MM.1S (cell line): ENCODE measurements around the gene CFAP61.
A peak's percentile ranks its signal among the peaks of the same experiment; 100 is the strongest.

ENCODE experiments used
- DNase-seq: peaks from one replicate; pipeline ENCODE4 v3.0.0-alpha.2; 2015
- H2AFZ ChIP-seq: fragments of 300-600 bp; sonication (generic); 2 replicates; pipeline ENCODE4 v1.6.0; 2016; ENCODE audit warnings: antibody characterized with exemption, low read length
- H3F3A ChIP-seq: fragments of 300-600 bp; sonication (generic); 2 replicates; pipeline ENCODE4 v1.6.1; 2016; ENCODE audit warnings: mild to moderate bottlenecking, antibody characterized with exemption, low read length, moderate library complexity, mixed read lengths; ENCODE audit not compliant: insufficient read depth
- H3K27ac ChIP-seq: fragments of 300-600 bp; sonication (generic); 2 replicates; pipeline ENCODE4 v1.5.1; 2016; ENCODE audit warnings: mild to moderate bottlenecking, low read length
- H3K27me3 ChIP-seq: fragments of 300-600 bp; sonication (generic); replicated peaks from 2 replicates; pipeline ENCODE4 v1.6.0; 2016; ENCODE audit warnings: low read length; ENCODE audit not compliant: insufficient read depth
- H3K36me3 ChIP-seq: fragments of 300-600 bp; sonication (generic); replicated peaks from 2 replicates; pipeline ENCODE4 v1.6.1; 2016; ENCODE audit warnings: mild to moderate bottlenecking, low read length, mixed read lengths; ENCODE audit not compliant: insufficient read depth
- H3K4me1 ChIP-seq: fragments of 300-600 bp; sonication (generic); 2 replicates; pipeline ENCODE4 v1.6.1; 2016; ENCODE audit warnings: low read length, mixed read lengths
- H3K4me2 ChIP-seq: fragments of 300-600 bp; sonication (generic); 2 replicates; pipeline ENCODE4 v1.6.0; 2016; ENCODE audit warnings: low read depth, low read length
- H3K4me3 ChIP-seq: fragments of 300-600 bp; sonication (generic); 2 replicates; pipeline ENCODE4 v1.5.1; 2016; ENCODE audit warnings: low read length, mixed read lengths
- H3K79me2 ChIP-seq: fragments of 300-600 bp; sonication (generic); 2 replicates; pipeline ENCODE4 v1.6.1; 2016; ENCODE audit warnings: mixed run types, low read length, mixed read lengths
- H3K9ac ChIP-seq: fragments of 300-600 bp; sonication (generic); 2 replicates; pipeline ENCODE4 v1.6.1; 2016; ENCODE audit warnings: low read length, mixed read lengths
- H3K9me2 ChIP-seq: fragments of 300-600 bp; sonication (generic); replicated peaks from 2 replicates; pipeline ENCODE4 v1.6.1; 2016; ENCODE audit warnings: mild to moderate bottlenecking, low read length, mixed read lengths; ENCODE audit not compliant: insufficient read depth
- H3K9me3 ChIP-seq: fragments of 300-600 bp; sonication (generic); replicated peaks from 2 replicates; pipeline ENCODE4 v1.6.1; 2016; ENCODE audit warnings: mild to moderate bottlenecking, low read length, mixed read lengths; ENCODE audit not compliant: insufficient read depth
- H4K20me1 ChIP-seq: fragments of 300-600 bp; sonication (generic); 2 replicates; pipeline ENCODE4 v1.6.1; 2016; ENCODE audit warnings: mild to moderate bottlenecking, low read length, moderate library complexity, mixed read lengths; ENCODE audit not compliant: insufficient read depth
- CTCF ChIP-seq: fragments of 300-600 bp; sonication (generic); IDR thresholded peaks from 2 replicates; pipeline ENCODE4 v1.5.1; 2016; ENCODE audit warnings: antibody characterized with exemption, low read length, mixed read lengths
- EZH2 ChIP-seq: fragments of 300-600 bp; sonication (generic); optimal IDR thresholded peaks from 2 replicates; pipeline ENCODE3; 2017; ENCODE audit warnings: low read depth, mild to moderate bottlenecking, antibody characterized with exemption, low read length, mixed read lengths
- EZH2phosphoT487 ChIP-seq: fragments of 300-600 bp; sonication (generic); IDR thresholded peaks from 2 replicates; pipeline ENCODE4 v1.6.1; 2018; ENCODE audit warnings: antibody characterized with exemption, low read length

CFAP61 gene

GRCh38 chr20:20334489-20334888 is 282.2 kb downstream of the CFAP61 start:
- peak overlapping the region; percentile 86 for H3K4me2 ChIP-seq
- no peak for TF ChIP-seq EZH2
- TF ChIP-seq EZH2phosphoT487: no peak
- no peak for TF ChIP-seq CTCF
- H3K4me1 ChIP-seq: peaks cover 18% of the 10 kb centered on the region
- H3K4me3 ChIP-seq: peak overlapping the region; percentile 63
- H2AFZ ChIP-seq: peak overlapping the region; percentile 71
- H3K27ac ChIP-seq: peak overlapping the region; percentile 78
- H3K9me3 ChIP-seq: no peaks in the 10 kb centered on the region
- H3K9me2 ChIP-seq: no peaks in the 10 kb centered on the region
- H4K20me1 ChIP-seq: no peaks in the 10 kb centered on the region
- H3F3A ChIP-seq: peaks cover 7% of the 10 kb centered on the region
- H3K9ac ChIP-seq: peak overlapping the region; percentile 42
- H3K79me2 ChIP-seq: no peaks in the 10 kb centered on the region
- no peaks in the 10 kb centered on the region for H3K27me3 ChIP-seq
- peak; percentile 94 for DNase-seq
- no peaks in the 10 kb centered on the region for H3K36me3 ChIP-seq

DNA sequence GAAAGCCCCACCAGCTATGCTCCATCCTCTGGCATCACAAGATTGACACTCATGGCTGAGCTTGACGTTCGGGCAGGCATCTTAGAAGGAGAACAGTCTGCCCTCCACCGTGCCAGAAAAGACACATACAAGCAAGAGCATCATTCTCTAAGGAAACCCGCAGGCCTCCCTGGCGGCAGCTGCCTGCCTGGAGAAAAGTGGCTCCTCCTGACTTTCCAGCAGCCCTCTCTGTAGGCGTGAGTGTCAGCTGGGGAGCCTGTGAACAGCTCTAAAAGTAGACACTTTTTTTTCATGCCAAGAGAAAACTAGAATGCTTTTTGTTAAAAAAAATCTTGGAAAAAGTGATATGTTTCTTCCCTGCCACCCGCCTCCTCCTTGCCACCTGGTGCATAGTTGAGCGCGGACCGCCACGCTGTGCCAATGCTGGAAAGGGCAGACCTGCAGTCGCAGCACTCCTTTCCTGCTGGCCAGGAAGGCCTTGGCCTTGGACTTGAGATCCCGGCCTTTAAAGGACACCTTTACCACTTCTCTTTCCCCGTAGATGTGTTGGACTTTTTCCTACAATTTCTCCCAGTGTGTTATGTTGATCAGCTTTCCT is 285.9 kb downstream of the CFAP61 start:
- Histone ChIP-seq H3K27ac (no peak overlapping the region), H3K27me3 (no peaks in the 10 kb centered on the region), H3K9me2 (no peaks in the 10 kb centered on the region), H2AFZ (no peak overlapping the region), H3K9me3 (no peaks in the 10 kb centered on the region), H3K9ac (no peak overlapping the region), H4K20me1 (no peaks in the 10 kb centered on the region), H3K79me2 (no peaks in the 10 kb centered on the region), H3K4me1 (peaks cover 18% of the 10 kb centered on the region), H3F3A (peaks cover 7% of the 10 kb centered on the region), H3K36me3 (no peaks in the 10 kb centered on the region), H3K4me2 (no peak overlapping the region), H3K4me3 (no peak overlapping the region)
- no peak for DNase-seq
- TF ChIP-seq CTCF (no peak), EZH2phosphoT487 (no peak), EZH2 (no peak)

GRCh38 chr20:20340443-20340842 is 288.1 kb downstream of the CFAP61 start:
- Histone ChIP-seq H3K27ac (no peak overlapping the region), H3K9me2 (no peaks in the 10 kb centered on the region), H4K20me1 (no peaks in the 10 kb centered on the region), H3K9ac (no peak overlapping the region), H3K79me2 (no peaks in the 10 kb centered on the region), H3K4me1 (0 out of 2 replicates have a peak, but pooled peaks cover under 1% of the 10 kb centered on the region), H3K4me3 (no peak overlapping the region), H3K27me3 (no peaks in the 10 kb centered on the region), H3K9me3 (no peaks in the 10 kb centered on the region), H3F3A (no peaks in the 10 kb centered on the region), H2AFZ (no peak overlapping the region), H3K36me3 (no peaks in the 10 kb centered on the region), H3K4me2 (no peak overlapping the region)
- DNase-seq: no peak
- TF ChIP-seq EZH2phosphoT487 (no peak), EZH2 (no peak), CTCF (no peak)
